LoVo (cell line): ENCODE results near the gene TBC1D2B.

Source experiments
- DNase-seq: peaks from one replicate; pipeline ENCODE4 v3.0.0-alpha.2; 2016; ENCODE audit warnings: low spot score

The TBC1D2B gene

DNA sequence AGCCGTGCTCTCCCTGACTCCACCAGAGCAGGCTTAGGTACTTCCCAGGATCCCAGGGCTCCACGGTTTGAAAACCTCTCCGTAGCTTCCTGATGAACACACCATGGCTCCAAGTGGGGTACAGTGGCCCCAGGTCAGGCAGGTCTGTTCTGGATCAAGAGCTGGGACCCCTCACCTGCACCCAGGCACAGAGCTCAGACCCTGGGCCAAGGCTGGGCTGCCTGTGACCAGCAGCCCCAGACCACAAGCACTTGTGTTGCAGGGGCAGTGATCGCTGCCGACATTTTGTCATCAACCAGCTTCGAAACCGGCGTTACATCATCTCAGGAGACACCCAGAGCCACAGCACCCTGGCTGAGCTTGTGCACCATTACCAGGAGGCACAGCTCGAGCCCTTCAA, 20.2 kb upstream of the TBC1D2B start:
- DNase-seq, result no peak

- no peak for DNase-seq
Measured at GRCh38 chr15:78093242-78094020, 15.9 kb upstream of the TBC1D2B start.

DNA sequence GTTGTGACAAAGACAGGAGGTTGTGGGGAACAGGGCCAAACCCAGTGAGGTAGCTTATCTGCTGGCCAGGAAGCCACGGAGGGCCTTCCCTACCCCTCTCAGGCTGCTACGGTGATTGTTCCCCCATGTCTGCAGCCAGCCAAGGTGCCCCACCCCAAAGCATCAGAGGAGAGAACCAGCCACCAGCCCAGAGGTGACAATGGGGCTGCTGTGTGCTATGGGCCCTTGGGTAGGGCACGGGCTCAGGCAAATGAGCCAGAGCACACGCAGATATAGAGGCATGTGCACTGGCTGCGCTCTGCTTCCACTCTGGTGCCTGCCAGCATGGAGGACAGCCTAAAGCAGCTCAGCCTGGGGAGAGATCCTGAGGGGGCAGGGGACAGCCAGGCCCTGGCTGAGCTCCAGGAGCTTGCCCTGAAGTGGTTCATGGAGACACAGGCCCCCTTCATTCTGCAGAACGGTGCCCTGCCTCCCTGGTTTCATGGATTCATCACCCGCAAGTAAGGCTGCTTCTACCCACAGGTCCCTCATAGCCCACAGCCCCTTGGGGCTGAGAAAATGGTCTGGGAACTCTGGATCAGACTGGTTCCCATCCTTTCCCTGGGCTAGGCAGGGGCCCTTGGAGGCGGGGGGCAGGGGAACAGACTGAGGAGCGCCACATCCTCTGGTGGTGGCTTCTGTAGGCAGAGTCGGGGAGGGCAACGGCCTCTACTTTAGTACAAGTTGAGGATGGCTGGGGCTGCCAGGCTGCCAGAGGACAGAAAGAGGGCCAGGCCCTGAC, 14.9 kb upstream of the TBC1D2B start, which contains the start of gene SH2D7:
TSS of gene SH2D7 (plus strand) at position 301 of the 781 bp plus-strand sequence. CDS start at position 325, 24 bp downstream.
- DNase-seq, result no peak

- no peak for DNase-seq
Measured at GRCh38 chr15:78090422-78091063, 13.0 kb upstream of the TBC1D2B start.

DNA sequence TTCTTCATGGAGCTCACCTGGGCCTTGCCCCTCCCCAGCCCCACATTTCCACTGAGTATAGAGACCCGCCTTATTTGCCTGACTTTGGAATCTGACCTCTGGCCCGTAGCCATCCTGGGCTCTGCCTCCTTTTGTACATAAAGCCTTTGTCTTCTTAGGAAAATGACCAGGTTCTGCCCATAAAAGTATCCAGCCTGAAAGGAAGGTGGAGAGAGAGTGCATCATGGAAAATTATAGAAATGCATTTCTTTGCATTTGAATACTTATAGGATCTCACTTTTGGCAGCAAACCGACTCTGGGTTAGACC, 11.2 kb upstream of the TBC1D2B start:
- DNase-seq, result peak; percentile 16

- no peak for DNase-seq
Measured at GRCh38 chr15:78087951-78088772, 10.7 kb upstream of the TBC1D2B start.

DNA sequence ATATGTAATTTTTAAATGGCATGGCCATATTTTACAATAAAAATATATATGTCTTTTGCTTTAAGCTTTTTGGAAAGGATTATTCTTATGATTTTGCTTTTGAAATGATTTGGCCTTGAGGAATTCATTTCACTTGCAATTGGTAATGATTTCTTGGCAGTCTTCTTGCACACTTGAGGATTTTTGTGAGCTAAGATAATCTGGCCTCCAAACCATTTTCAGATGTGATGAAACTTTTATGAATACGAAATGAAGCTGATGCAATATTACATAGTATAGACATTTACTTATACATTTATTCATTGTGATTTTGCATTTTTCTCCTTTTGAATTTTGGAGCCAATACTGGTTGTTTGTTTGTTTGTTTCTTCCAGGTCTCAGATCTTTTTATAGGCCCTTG, 8.4 kb upstream of the TBC1D2B start:
- no peak for DNase-seq

GRCh38 chr15:78084449-78084750, 6.9 kb upstream of the TBC1D2B start:
- no peak for DNase-seq

GRCh38 chr15:78083687-78084448, 6.4 kb upstream of the TBC1D2B start:
- DNase-seq, result no peak

DNA sequence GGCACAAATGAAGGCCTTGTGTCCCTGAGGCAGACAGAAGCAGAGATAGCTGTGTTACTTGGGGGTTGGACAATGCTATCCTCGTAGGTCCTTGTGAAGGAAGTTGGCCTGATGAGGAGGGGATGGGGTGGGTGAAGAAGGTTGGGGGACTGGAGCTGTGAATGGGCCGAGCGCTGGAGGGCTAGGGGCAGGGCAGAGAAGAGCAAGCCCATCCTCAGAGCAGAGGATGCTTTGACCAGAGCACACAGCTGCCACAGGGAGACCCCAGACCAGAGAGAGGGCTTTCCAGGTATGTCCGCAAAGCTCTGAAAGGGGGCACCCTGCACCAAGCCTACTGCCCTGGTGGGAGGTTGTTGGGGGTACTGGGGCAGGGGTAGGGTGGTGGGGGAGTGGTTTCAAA, 5.7 kb upstream of the TBC1D2B start:
- no peak for DNase-seq

- no peak for DNase-seq
Measured at GRCh38 chr15:78082743-78083110, 5.2 kb upstream of the TBC1D2B start.

DNA sequence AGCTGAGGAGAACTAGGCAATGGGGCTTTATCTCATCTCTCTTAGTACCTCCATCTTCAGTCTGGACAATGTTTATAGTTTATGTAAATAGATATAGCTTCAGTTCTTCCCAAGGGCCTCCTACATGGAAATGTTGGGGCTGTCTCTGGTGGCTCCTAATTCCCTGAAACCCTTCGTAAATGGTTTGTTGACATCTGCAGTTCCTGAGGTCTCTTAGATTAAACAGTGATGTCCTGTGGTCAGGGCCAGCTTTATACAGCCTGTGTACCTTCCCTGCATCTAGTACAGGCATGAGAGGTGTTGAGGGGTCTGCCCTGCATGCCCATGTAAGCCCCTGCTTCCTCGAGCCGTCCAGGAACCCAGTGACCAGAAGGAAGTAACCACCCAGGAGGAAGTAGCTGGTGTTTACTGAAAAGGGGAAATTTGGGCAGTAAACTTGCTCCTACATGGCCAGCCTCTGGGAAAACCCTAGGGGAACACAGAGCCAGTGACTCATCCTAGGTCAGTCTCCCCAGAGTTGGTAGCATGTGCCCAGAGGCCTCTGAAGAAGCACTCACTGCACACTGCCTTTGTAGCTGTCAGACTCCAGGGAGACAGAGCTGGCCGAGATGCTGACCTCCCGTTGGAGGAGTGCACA, 4.7 kb upstream of the TBC1D2B start:
- no peak for DNase-seq

- DNase-seq, result no peak
Measured at GRCh38 chr15:78080088-78080460, 2.6 kb upstream of the TBC1D2B start.

GRCh38 chr15:78079298-78080087, 2.0 kb upstream of the TBC1D2B start:
- no peak for DNase-seq

DNA sequence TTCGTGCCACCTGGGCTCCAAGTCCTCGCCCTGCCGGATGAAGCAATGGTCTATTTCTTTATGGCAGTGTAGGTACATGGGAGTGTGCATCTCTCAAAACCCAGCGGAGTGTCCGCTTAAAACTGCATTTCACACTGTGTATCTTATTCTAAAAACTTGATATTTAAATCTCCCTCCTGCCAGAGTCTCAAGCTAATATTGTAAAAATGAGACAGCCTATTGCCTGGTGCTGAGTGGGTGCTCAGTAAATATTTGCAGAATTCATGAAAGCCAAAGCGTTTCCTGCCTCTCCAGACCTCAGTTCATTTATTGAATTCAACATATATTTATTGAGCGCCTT, 330 bp upstream of the TBC1D2B start:
- DNase-seq, result no peak

DNA sequence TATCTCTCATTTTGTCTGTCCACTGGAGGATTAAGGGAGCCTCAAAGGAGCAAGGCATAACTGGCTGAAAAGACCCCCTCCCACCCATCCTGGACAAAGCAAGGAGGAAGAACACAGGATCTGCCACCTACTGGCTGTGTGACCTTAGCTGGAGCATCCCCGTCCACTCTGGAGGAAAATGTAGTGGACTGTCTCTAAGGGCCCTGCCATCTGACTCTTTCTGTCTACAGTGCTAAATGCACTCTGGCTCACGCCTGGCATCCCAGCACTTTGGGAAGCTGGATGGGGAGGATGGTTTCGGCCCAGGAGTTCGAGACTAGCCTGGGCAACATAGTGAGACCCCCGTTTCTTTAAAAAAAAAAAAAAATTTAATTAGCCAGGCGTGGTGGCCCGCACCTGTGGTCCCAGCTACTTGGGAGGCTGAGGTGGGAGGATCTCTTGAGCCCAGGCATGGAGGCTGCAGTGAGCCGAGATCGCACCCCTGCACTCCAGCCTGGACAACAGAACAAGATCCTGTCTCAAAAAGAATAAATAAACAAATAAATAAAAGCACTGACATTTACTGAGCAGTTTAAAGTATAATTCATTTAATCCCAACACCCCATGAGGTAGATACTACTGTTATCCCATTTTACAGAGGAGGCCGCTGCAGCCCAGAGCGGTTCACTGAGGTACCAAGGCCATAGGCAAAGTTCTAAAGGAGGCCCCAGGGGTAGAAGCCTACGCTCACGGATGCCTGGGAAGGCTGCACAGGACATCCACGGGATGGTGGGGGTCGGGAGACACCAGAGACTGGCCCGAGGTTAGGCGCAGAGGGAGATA, 1.1 kb downstream of the TBC1D2B start:
- no peak for DNase-seq

- DNase-seq, result no peak
Measured at GRCh38 chr15:78075490-78076230, 1.9 kb downstream of the TBC1D2B start.

DNA sequence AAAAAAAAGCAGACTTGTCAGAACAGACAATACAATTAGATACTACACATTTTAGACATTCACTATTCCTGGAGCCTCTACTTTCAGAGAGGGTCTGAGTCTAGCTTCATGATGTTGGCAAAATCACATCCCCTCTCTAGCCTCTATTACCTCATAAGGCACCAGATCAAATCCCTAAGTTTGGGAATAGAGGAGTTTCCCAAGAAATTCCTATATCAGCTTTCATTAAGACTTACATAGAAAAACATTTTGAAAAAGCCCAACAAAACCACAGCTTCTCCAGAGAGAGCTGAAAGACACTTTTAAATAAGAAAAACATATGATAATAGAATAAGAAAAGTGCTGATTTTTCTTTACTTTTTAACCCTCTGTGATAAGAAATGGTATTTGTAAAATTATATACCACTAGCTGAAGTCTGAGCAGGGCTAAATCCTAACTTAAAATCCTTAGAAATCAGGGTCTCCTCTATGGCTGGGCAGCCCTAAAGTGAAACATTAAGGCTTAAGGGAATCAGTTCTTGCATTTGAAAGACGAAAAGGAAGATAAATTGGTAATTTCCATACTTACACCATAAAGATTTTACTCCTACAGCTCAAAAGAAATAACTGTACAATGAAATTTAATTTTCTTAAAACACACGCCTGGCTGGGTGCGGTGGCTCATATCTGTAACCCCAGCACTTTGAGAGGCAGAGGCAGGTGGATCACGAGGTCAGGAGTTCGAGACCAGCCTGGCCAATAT, 4.3 kb downstream of the TBC1D2B start:
- no peak for DNase-seq
